ENCODE results near the gene CLIC4.

GRCh38 chr1:24724345-24725208 is 20.7 kb upstream of the CLIC4 start:
- TF ChIP-seq CTCF (IDR thresholded peaks at IDR 0.05) (no peak), POLR2AphosphoS5 (IDR thresholded peaks at IDR 0.05) (no peak)
